DOHH2 (cell line): Measurements from ENCODE around the gene VWA7.

ENCODE experiments used
- EZH2phosphoT487 ChIP-seq: fragments of 200-600 bp; sonication (generic); IDR thresholded peaks from 2 replicates; pipeline ENCODE4 v1.6.1; 2017; ENCODE audit warnings: borderline replicate concordance, mild to moderate bottlenecking, antibody characterized with exemption, low read length, moderate library complexity, mixed read lengths
- TF ChIP-seq, protein P1 (sequence below): fragments of 200-600 bp; sonication (generic); IDR thresholded peaks from one replicate; pipeline ENCODE4 v1.5.1; 2014; ENCODE audit warnings: antibody characterized with exemption, mild to moderate bottlenecking, low read depth, low read length; ENCODE audit not compliant: poor library complexity, severe bottlenecking

DNA sequence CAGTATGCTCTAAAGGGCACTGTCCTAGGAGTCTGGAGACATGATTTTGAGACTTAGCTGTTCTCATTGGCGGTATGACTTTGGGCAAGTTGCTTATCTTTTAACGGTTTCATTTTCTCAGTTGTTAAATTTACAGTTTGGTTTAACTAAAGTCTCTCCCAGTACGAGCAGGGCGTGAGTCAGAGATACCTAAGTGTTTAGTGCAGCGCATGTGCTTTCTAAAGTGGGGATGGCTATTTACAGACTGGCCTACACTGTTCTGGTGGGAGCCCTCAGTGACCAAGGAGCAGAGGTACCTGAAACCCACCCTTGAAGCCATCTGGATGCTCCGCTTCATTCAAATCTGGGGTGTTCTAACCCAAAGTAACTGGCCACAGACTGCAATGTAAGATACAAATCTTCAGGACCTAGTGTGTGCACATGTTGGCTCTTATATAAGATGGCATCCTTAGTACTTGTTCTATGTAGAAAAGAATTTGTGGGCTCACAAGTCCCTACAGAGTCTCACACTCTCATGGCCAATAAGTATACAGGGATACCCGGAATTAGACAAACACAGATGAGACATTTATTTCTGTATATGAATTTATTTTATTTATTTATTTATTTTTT lies 26.6 kb downstream of the VWA7 start:
- no peak for TF ChIP-seq EZH2phosphoT487
- TF ChIP-seq, protein P1, sequence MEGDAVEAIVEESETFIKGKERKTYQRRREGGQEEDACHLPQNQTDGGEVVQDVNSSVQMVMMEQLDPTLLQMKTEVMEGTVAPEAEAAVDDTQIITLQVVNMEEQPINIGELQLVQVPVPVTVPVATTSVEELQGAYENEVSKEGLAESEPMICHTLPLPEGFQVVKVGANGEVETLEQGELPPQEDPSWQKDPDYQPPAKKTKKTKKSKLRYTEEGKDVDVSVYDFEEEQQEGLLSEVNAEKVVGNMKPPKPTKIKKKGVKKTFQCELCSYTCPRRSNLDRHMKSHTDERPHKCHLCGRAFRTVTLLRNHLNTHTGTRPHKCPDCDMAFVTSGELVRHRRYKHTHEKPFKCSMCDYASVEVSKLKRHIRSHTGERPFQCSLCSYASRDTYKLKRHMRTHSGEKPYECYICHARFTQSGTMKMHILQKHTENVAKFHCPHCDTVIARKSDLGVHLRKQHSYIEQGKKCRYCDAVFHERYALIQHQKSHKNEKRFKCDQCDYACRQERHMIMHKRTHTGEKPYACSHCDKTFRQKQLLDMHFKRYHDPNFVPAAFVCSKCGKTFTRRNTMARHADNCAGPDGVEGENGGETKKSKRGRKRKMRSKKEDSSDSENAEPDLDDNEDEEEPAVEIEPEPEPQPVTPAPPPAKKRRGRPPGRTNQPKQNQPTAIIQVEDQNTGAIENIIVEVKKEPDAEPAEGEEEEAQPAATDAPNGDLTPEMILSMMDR = no peak
